Gastroesophageal sphincter (tissue), 4 donors: ENCODE results near the gene ELL2. TPM values are rescaled to one million over a fixed set of nuclear protein-coding genes. Genes with fewer than 3 reads are reported as not detected.

ENCODE experiments used
- ATAC-seq: fragments of 150-250 bp; one replicate; pipeline ENCODE4 v1.9.1; 2016; ENCODE audit warnings: mild to moderate bottlenecking, moderate library complexity
- H3K27ac ChIP-seq, 4 donors: fragments of 200-600 bp; sonication (generic) in 3 of 4; 1 replicate in 3 of 4; 2 replicates in 1 of 4; pipeline ENCODE4 v1.5.1; 2016 to 2019
- H3K27me3 ChIP-seq: fragments of 200-600 bp; sonication (generic); one replicate; pipeline ENCODE4 v1.5.1; 2019
- H3K36me3 ChIP-seq, 2 donors: fragments of 200-600 bp; sonication (generic); one replicate each; pipeline ENCODE4 v1.5.1; 2019; ENCODE audit warnings: control low read depth in 1 of 2
- H3K4me1 ChIP-seq, 3 donors: fragments of 200-600 bp; sonication (generic); 1 replicate in 2 of 3; 2 replicates in 1 of 3; pipeline ENCODE4 v1.5.1; 2016 to 2019; ENCODE audit warnings: control low read depth in 2 of 3
- H3K4me3 ChIP-seq, 2 donors: fragments of 200-600 bp; sonication (generic); one replicate each; pipeline ENCODE4 v1.5.1; 2019; ENCODE audit warnings: mild to moderate bottlenecking in 1 of 2, moderate library complexity in 1 of 2
- H3K9me3 ChIP-seq, 3 donors: fragments of 200-600 bp; sonication (generic); one replicate each; pipeline ENCODE4 v1.5.1; 2017 to 2019; ENCODE audit warnings: control low read depth in 2 of 3
- EP300 ChIP-seq: sonication (generic); formaldehyde crosslinking; IDR thresholded peaks from one replicate; pipeline ENCODE4 v1.6.1; 2017; ENCODE audit warnings: antibody characterized with exemption, mild to moderate bottlenecking
- POLR2A ChIP-seq, 2 donors: fragments of 450-650 bp; IDR thresholded peaks; one replicate each; pipeline ENCODE4 v1.6.1; 2017; ENCODE audit warnings: antibody characterized with exemption in 2 of 2, mild to moderate bottlenecking in 2 of 2, moderate library complexity in 1 of 2
- POLR2AphosphoS5 ChIP-seq: sonication (generic); formaldehyde crosslinking; IDR thresholded peaks from one replicate; pipeline ENCODE4 v1.6.1; 2017; ENCODE audit warnings: antibody characterized with exemption
- WGBS, 2 donors: methylation state at CpG; one replicate each; pipeline ENCODE4 v1.1.5; 2018; ENCODE audit warnings: low coverage in 1 of 2; 5-methylcytosine and 5-hydroxymethylcytosine counted together
- total RNA-seq, 4 donors: library from RNA; depleted of rRNA; stranded (reverse); fragments of >200 nt; gene quantifications; one replicate each; pipeline ENCODE4 v1.1.0, GENCODE V29; 2016
- TF ChIP-seq, protein P1 (sequence below), 4 experiments: fragments of 200-600 bp in 2 of 4; fragments of 450-650 bp in 2 of 4; sonication (generic) in 1 of 4; IDR thresholded peaks; one replicate each; pipeline ENCODE4 v1.5.1; 2017 to 2019; ENCODE audit warnings: antibody characterized with exemption in 4 of 4, mild to moderate bottlenecking in 2 of 4, moderate library complexity in 2 of 4

Gene ELL2
- total RNA-seq, 4 donors from 2014 or later, result 38.4 to 117 (median 59.3) TPM

GRCh38 chr5:95938347-95938746 is 23.3 kb downstream of the ELL2 start:
- H3K4me1 ChIP-seq, result peaks cover 4 to 54% (median 5%) of the 10 kb centered on the region in 3 donors
- H3K27ac ChIP-seq, result no peak overlapping the region
- whole genome bisulfite sequencing, 2 donors, result 83 to 87% methylated on average over 1 of the region's 1 CpG

GRCh38 chr5:95937607-95938152 is 24.0 kb downstream of the ELL2 start:
- Histone ChIP-seq H3K36me3 (no peaks in the 10 kb centered on the region), H3K27ac (no peak overlapping the region), H3K4me1 (peaks cover 4 to 47% (median 5%) of the 10 kb centered on the region in 3 donors), H3K9me3 (no peaks in the 10 kb centered on the region), H3K4me3 (no peak overlapping the region), H3K27me3 (no peaks in the 10 kb centered on the region)
- ATAC-seq, result no peak
- TF ChIP-seq POLR2A (IDR thresholded peaks at IDR 0.05) (no peak), POLR2AphosphoS5 (no peak), EP300 (no peak)
- TF ChIP-seq, protein P1, sequence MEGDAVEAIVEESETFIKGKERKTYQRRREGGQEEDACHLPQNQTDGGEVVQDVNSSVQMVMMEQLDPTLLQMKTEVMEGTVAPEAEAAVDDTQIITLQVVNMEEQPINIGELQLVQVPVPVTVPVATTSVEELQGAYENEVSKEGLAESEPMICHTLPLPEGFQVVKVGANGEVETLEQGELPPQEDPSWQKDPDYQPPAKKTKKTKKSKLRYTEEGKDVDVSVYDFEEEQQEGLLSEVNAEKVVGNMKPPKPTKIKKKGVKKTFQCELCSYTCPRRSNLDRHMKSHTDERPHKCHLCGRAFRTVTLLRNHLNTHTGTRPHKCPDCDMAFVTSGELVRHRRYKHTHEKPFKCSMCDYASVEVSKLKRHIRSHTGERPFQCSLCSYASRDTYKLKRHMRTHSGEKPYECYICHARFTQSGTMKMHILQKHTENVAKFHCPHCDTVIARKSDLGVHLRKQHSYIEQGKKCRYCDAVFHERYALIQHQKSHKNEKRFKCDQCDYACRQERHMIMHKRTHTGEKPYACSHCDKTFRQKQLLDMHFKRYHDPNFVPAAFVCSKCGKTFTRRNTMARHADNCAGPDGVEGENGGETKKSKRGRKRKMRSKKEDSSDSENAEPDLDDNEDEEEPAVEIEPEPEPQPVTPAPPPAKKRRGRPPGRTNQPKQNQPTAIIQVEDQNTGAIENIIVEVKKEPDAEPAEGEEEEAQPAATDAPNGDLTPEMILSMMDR (IDR thresholded peaks at IDR 0.05), result no peak
- WGBS, 2 donors, result 58 to 90% methylated on average over 2 to 3 of the region's 3 CpGs

More at GRCh38 chr5:95938347-95938746, 23.3 kb downstream of the ELL2 start:
- Histone ChIP-seq H3K36me3 (no peaks in the 10 kb centered on the region), H3K27me3 (no peaks in the 10 kb centered on the region), H3K9me3 (no peaks in the 10 kb centered on the region), H3K4me3 (no peak overlapping the region)
- ATAC-seq, result no peak
- TF ChIP-seq POLR2AphosphoS5 (no peak), EP300 (no peak), POLR2A (IDR thresholded peaks at IDR 0.05) (no peak)
- TF ChIP-seq, protein P1 (IDR thresholded peaks at IDR 0.05), result no peak

GRCh38 chr5:95936812-95937397 is 24.7 kb downstream of the ELL2 start:
- TF ChIP-seq, protein P1 (IDR thresholded peaks at IDR 0.05), result no peak
- TF ChIP-seq POLR2AphosphoS5, result no peak
- TF ChIP-seq EP300, result no peak
- TF ChIP-seq POLR2A (IDR thresholded peaks at IDR 0.05), result no peak
- H3K36me3 ChIP-seq, result no peaks in the 10 kb centered on the region
- no peak for ATAC-seq
- no peaks in the 10 kb centered on the region for H3K9me3 ChIP-seq
- WGBS, 2 donors, result 84 to 85% methylated on average over 5 of the region's 5 CpGs
- no peak overlapping the region for H3K27ac ChIP-seq
- H3K4me1 ChIP-seq, result peaks cover 4 to 44% (median 5%) of the 10 kb centered on the region in 3 donors
- H3K27me3 ChIP-seq, result no peaks in the 10 kb centered on the region
- no peak overlapping the region for H3K4me3 ChIP-seq

DNA sequence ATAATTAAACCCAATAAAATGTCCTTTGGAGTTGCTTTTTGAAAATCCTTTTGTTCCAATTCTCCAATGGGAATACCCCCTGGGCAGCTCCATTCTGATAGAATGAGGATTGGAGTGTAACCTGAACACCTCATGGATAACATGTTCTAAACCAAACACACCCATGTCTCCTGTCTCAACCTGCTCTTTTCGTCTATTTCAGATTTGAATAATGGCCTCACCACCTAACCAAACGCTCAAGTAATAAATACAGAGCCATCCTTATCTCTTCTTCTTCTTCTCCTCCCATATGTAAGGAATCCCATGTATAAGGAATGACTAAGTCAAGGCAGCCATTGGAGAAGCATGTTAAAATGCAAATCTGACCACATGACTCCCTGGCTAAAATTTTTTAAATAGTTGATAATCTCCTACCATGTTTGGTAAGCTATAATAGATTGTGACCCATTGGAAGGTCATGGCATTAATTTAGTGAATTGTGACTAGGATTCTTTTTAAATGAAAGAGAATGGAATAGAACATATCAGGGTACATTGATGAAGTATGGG is 26.0 kb downstream of the ELL2 start:
- Histone ChIP-seq H3K4me1 (peaks cover 0 to 44% (median 5%) of the 10 kb centered on the region in 3 donors), H3K36me3 (no peaks in the 10 kb centered on the region), H3K9me3 (no peaks in the 10 kb centered on the region), H3K4me3 (no peak overlapping the region), H3K27ac (no peak overlapping the region), H3K27me3 (no peaks in the 10 kb centered on the region)
- no peak for ATAC-seq
- WGBS, 2 donors, result 97 to 100% methylated on average over 1 to 2 of the region's 2 CpGs
- no peak for TF ChIP-seq EP300
- TF ChIP-seq POLR2AphosphoS5, result no peak
- TF ChIP-seq, protein P1 (IDR thresholded peaks at IDR 0.05), result no peak
- TF ChIP-seq POLR2A (IDR thresholded peaks at IDR 0.05), result no peak
